ENCODE results near the gene PRR5.

The PRR5 gene

DNA sequence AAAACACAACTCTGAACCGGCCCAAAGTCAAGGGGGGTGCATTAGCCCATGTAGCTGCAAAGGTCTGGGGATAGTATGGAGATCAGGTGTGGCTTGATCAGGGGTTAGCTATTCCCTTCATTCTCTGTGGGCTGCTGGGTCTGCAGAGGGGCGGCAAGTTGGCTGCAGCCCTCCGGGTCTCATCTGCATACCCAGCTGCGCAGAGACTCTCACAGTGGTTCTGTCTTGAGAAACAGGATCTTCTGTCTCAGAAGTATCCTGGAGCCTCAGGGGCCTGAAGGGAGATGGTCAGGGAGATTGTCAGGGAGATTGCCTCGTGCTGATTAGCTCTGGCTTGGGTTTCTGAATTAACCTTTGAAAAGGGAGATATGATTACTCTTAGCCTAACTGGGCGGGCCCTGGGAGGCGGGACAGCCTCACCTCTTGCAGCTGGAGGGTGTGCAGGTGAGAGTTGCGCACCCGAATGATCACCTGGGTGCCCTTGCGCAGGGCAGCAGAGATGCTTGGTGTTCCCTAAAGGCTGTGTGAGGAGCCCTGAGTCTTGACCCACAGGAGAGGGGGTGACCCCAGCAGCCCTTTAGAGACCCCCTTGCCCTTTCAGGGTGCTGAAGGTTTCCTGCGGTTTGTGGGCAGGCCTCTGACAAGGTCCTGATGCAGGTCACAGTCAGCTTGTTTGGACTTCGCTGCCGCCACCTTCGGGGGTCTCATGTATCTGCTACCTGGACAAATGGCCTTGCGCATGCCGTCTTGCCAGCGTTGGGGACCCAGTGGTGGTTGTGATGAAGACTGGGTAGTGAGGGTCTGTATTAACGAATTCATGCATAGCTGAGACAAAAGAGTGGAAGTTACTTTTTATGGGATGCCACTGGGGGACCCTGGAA is 57.7 kb downstream of the PRR5 start:
- no peak for DNase-seq

DNA sequence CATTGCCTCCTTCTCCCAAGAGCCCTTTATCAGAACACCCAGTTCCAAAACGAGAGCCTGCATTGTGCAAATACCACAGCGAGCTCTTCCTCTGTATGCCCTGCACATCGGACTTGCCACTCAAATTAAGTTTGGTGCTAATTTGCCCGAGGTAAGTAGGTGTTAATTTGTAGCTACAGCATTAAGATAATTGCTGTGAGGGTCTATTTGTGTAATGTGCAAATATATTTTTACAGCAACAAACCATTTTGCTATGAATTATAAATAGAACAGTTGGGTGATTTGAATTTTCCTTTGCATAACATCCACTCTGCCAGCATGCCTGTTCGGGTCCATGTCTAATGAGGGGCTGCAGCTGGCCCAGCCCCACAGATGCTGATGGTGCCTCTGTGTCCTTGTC is 58.5 kb downstream of the PRR5 start:
- no peak for DNase-seq

DNA sequence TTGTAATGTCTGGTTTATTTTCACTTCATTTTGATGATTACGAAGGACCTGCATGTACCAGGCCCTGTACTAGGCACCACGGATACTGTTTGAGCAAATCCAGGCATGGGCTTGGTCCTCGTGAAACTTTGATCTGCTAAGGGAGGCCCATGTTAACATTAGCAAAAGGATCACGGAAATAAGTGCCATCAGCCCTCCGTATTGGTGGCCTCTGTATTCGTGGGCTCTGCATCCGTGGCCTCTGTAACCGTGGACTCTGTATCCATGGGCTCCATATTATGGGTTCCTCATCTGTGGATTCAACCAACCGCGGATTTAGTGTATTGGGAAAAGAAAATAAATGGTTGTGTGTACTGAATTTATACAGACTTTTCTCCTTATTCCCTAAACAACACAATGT is 59.0 kb downstream of the PRR5 start:
- DNase-seq = no peak

- DNase-seq = no peak
Observed at GRCh38 chr22:44764373-44764772, 62.4 kb downstream of the PRR5 start.

DNA sequence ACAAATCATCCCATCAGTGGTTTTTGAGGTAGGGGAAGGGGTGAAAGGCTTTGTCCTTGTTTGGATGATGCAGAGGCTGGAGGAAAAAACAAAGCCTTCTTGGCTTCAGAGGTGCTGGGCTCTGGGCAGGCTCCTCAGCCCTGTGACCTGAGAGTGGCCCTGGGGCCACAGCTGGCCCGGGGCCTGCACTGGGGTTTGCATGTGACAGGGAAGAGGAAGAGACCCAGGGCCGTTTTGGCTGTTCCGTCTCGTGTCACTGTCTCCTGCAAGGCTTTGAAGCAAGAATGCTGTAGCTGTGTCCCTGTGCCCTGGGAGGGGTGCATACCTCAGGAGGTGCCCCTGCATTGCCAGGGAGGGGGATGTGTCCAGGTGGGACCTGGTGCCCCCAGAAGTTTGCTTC is 63.0 kb downstream of the PRR5 start:
- no peak for DNase-seq

DNA sequence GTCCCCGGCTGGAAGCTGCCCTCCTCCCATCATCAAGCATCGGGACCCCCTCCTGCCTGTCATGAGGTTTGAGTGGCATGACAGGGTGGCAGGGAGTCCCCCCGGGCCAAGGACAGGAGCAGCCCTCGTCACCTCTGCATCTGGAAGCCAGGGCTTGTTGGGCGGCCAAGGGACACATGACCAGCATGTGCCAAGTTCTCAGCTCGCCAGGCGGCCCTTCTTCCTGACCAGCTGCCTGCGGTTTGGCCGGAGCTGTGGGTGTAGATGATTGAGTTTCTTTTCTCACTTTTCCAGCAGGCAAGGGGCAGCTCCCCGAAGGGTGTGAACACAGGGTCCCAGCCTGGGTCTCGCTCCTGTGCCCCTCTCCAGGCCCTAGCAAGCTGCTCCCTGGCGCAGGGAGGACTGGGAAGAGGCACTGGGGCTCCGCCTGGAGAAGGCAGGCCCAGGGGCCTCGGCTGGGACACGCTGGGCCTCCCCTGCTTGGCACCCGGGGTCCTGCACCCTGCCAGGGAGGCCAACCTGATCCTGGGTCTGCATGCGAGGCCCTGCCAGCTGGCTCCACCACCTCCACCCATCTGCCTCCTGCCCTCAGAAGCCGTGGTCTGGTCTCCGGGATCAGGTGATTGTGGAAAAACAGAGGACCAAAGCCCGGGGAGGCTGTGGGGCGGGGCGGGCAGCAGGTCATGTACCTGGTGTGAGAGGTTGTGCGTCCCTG is 63.7 kb downstream of the PRR5 start:
- DNase-seq = no peak

DNA sequence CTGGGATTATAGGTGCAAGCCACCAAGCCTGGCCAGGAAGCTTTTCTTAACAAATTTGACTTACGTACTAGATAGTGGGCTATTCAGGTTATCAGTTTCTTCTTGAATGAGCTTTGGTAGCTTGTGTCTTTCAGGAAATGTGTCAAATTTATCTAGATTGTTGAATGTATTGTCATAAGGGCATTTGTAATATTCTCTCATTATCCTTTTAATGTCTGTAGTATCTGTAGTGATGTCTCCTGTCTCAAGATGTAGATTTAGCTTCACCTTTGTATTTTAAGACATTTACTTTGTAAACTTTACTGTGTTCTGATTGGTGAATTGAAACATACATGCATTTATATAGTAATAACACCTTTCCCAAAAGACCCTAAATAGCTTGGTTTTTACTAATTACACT is 71.1 kb downstream of the PRR5 start:
- DNase-seq = no peak

DNA sequence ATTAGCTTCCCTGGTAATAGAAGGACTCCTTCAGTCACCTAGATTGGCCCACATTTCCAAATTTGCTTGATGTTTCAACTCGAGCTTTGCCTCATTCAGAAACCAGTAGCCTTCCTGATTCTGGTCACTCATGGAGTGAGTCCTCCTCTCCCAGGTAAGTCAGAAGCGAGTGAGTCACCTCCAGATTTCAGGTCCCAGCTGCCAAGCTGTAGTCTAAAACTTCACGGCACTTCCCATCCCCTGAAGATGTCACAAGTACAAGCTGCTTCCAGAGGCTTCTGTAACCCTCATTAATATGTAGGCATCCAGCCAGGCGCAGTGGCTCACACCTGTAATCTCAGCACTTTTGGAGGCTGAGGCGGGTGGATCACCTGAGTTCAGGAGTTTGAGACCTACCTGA is 73.9 kb downstream of the PRR5 start:
- DNase-seq = no peak

GRCh38 chr22:44776605-44777363 is 74.8 kb downstream of the PRR5 start:
- DNase-seq = no peak

GRCh38 chr22:44777364-44777755 is 75.4 kb downstream of the PRR5 start:
- no peak for DNase-seq

DNA sequence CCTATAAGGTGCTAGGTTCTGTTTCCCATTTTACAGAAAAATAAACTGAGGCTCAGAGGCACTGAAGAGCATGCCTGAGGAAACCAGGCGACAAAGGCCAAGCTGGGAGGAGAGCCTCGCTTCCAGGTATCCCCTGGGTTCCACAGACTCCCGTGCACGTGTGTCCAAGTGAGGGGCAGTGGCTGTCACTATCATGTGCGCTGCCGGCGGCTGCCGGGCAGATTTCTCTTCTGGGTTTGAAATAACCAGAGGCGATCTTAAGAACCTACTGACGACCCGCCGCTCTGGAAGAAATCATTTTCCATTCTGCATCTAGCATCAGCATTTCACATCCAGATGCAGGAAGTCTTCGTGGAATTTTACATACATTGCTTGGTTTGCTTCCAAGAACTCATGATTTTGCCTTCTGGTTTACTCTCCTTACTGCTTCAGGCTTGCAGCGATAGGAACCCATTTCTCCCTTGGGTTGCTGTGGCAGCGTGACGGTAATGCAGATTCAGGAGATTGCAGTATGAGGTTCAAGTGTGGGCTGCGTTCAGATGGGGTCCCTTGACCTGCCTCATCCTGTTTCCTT is 79.0 kb downstream of the PRR5 start:
- DNase-seq = no peak

- DNase-seq = peak; percentile 7
Observed at GRCh38 chr22:44782363-44782963, 80.5 kb downstream of the PRR5 start.

GRCh38 chr22:44783091-44783490 is 81.1 kb downstream of the PRR5 start:
- DNase-seq = no peak

GRCh38 chr22:44783581-44783980 is 81.6 kb downstream of the PRR5 start:
- DNase-seq = no peak

GRCh38 chr22:44786136-44786535 is 84.1 kb downstream of the PRR5 start:
- no peak for DNase-seq

GRCh38 chr22:44786610-44787009 is 84.6 kb downstream of the PRR5 start:
- DNase-seq = no peak
